Right lobe of liver (tissue), 6 donors: ENCODE measurements around the gene RDH5. TPM values are rescaled to one million over a fixed set of nuclear protein-coding genes. Genes with fewer than 3 reads are reported as not detected.
A peak's percentile ranks its signal among the peaks of the same experiment; 100 is the strongest.

Experiments used
- ATAC-seq, 4 donors: fragments of 200-7000 bp; cut with Tn5 transposase; one replicate each; pipeline ENCODE4 v1.9.1; 2020; ENCODE audit warnings: mild to moderate bottlenecking in 4 of 4, moderate library complexity in 4 of 4
- DNase-seq, 3 donors: peaks; one replicate each; pipeline ENCODE4 v3.0.0-alpha.2; 2020
- H3K27ac ChIP-seq, 3 donors: fragments of 200-600 bp; one replicate each; pipeline ENCODE4 v1.8.0; 2022
- H3K27me3 ChIP-seq, 2 donors: fragments of 200-600 bp; one replicate each; pipeline ENCODE4 v1.8.0; 2022
- H3K36me3 ChIP-seq, 4 donors: fragments of 200-600 bp; sonication (generic) in 1 of 4; one replicate each; pipeline versions ENCODE4 v1.5.1 to v1.8.0; 2017 to 2022; ENCODE audit warnings: control low read depth in 1 of 4
- H3K4me1 ChIP-seq, 4 donors: fragments of 200-600 bp; sonication (generic) in 1 of 4; one replicate each; pipeline versions ENCODE4 v1.5.1 to v1.8.0; 2017 to 2022; ENCODE audit warnings: control low read depth in 1 of 4
- H3K4me3 ChIP-seq, 3 donors: fragments of 200-600 bp; one replicate each; pipeline ENCODE4 v1.8.0; 2022
- H3K9me3 ChIP-seq, 4 donors: fragments of 200-600 bp; sonication (generic) in 1 of 4; one replicate each; pipeline versions ENCODE4 v1.5.1 to v1.8.0; 2017 to 2022; ENCODE audit warnings: control low read depth in 1 of 4
- POLR2A ChIP-seq: fragments of 450-650 bp; IDR thresholded peaks from one replicate; pipeline ENCODE4 v1.6.1; 2017; ENCODE audit warnings: antibody characterized with exemption, mild to moderate bottlenecking
- WGBS: methylation state at CpG from one replicate; pipeline ENCODE4 v1.1.6; 2018; ENCODE audit warnings: low coverage, low lambda C conversion rate; ENCODE audit not compliant: insufficient coverage; ENCODE audit errors: missing lambda C conversion rate; 5-methylcytosine and 5-hydroxymethylcytosine counted together
- intact Hi-C, 2 donors: fragments of 100-400 bp; cut with DNase I; formaldehyde crosslinking; loops; one replicate each; pipeline versions ENCODE4 v1.11.2 to v1.14.1; 2022
- total RNA-seq, 6 experiments: library from RNA; depleted of rRNA in 2 of 6; stranded (reverse); fragments of >200 nt in 2 of 6; fragmentation: NEBNext Ultra II Directional in 3 of 6; extraction: Animal tissue kit (Norgen Biotek cat#: 25700) in 3 of 6; gene quantifications; one replicate each; pipeline versions ENCODE4 v1.1.0 to v1.2.4, GENCODE V29; 2016 to 2023
- TF ChIP-seq, protein P1 (sequence below), 4 donors: fragments of 200-600 bp in 3 of 4; fragments of 450-650 bp in 1 of 4; IDR thresholded peaks; one replicate each; pipeline versions ENCODE4 v1.5.1 to v1.8.0; 2016 to 2022; ENCODE audit warnings: antibody characterized with exemption in 4 of 4, mild to moderate bottlenecking in 2 of 4
- donor health status: DM: no; HTN: yes; CAD: no.
- donor health status: DM: no; HTN: no; CAD: no.
- donor health status: DM: no; HTN: no; CAD: no.
- donor health status: DM: no; HTN: yes; CAD: no.
- donor health status: DM: no; HTN: yes; CAD: no.

RDH5 gene
- total RNA-seq, 6 experiments from 2014 or later = 26.3 to 52.5 (median 43.0) TPM

- TF ChIP-seq POLR2A = no peak
- TF ChIP-seq, protein P1, sequence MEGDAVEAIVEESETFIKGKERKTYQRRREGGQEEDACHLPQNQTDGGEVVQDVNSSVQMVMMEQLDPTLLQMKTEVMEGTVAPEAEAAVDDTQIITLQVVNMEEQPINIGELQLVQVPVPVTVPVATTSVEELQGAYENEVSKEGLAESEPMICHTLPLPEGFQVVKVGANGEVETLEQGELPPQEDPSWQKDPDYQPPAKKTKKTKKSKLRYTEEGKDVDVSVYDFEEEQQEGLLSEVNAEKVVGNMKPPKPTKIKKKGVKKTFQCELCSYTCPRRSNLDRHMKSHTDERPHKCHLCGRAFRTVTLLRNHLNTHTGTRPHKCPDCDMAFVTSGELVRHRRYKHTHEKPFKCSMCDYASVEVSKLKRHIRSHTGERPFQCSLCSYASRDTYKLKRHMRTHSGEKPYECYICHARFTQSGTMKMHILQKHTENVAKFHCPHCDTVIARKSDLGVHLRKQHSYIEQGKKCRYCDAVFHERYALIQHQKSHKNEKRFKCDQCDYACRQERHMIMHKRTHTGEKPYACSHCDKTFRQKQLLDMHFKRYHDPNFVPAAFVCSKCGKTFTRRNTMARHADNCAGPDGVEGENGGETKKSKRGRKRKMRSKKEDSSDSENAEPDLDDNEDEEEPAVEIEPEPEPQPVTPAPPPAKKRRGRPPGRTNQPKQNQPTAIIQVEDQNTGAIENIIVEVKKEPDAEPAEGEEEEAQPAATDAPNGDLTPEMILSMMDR (IDR thresholded peaks at IDR 0.05) = no peak
- Histone ChIP-seq H3K4me3 (no peak overlapping the region), H3K9me3 (no peaks in the 10 kb centered on the region), H3K27ac (no peak overlapping the region), H3K27me3 (no peaks in the 10 kb centered on the region), H3K36me3 (no peaks in the 10 kb centered on the region), H3K4me1 (peaks cover 0 to 4% (median 0%) of the 10 kb centered on the region in 4 donors)
- no peak for ATAC-seq
- 92% methylated on average over 2 of the region's 7 CpGs for WGBS
- intact Hi-C loops = no loop called here
- peak in 1 of 3 donors; percentile 29 for DNase-seq
Measured at GRCh38 chr12:55694188-55694515, 26.0 kb upstream of the RDH5 start.

- Histone ChIP-seq H3K27me3 (no peaks in the 10 kb centered on the region), H3K4me1 (no peaks in the 10 kb centered on the region), H3K36me3 (no peaks in the 10 kb centered on the region), H3K9me3 (no peaks in the 10 kb centered on the region), H3K4me3 (no peak overlapping the region), H3K27ac (no peak overlapping the region)
- ATAC-seq (no peak), DNase-seq (peak in 1 of 3 donors; percentile 39)
- intact Hi-C loops = no loop called here
- 100% methylated on average over 1 of the region's 4 CpGs for WGBS
- TF ChIP-seq, protein P1 (IDR thresholded peaks at IDR 0.05) = no peak
- TF ChIP-seq POLR2A = no peak
Measured at GRCh38 chr12:55694651-55695050, 25.5 kb upstream of the RDH5 start.

DNA sequence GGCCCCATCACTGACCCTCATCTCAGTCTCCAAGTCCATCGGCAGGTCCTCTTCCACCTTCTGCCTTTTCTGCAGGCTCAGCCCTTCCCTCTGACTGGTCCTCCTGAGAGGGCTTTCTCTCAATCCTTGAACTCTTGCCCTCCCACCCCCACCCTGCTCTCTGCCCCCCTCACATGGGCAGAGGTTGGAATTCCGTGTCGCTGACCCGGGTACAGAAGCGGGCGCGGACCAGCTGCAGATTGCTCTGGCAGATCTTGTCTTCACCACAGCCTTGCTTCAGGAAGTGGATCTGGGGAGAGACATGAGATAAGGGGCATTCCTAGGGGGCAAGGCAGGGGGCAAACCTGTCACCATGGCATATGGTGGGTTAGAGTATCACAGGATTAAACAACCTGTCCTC lies 24.8 kb upstream of the RDH5 start:
- Histone ChIP-seq H3K27ac (no peak overlapping the region), H3K9me3 (no peaks in the 10 kb centered on the region), H3K27me3 (no peaks in the 10 kb centered on the region), H3K4me1 (no peaks in the 10 kb centered on the region), H3K36me3 (no peaks in the 10 kb centered on the region), H3K4me3 (no peak overlapping the region)
- DNase-seq (peak in 1 of 3 donors; percentile 33), ATAC-seq (no peak)
- WGBS = 75% methylated on average over 6 of the region's 7 CpGs
- no peak for TF ChIP-seq POLR2A
- intact Hi-C loops = no loop called here

DNA sequence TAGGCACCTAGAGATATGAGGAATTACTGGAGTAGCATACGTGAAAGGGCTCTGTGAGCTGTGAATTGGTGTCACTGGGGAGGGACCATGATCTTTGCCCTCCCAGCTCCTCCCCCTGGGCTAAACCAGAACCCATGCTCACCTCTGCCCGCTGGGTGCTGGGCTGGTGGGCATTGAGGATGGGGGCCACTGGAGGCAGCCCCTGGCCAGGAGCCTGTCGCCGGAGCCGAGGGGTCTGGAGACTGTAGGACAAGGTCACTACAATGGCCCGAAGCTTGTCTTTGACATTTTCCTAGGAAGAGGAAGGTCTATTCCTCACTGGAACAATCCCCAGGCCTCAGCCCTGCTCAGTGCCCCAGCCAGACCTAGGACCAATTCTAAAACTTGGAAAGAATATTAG lies 24.1 kb upstream of the RDH5 start:
- H3K4me3 ChIP-seq = no peak overlapping the region
- H3K9me3 ChIP-seq = no peaks in the 10 kb centered on the region
- ATAC-seq (no peak), DNase-seq (peak in 2 of 3 donors; percentile 3 to 35)
- H3K36me3 ChIP-seq = no peaks in the 10 kb centered on the region
- TF ChIP-seq POLR2A = no peak
- TF ChIP-seq, protein P1 (IDR thresholded peaks at IDR 0.05) = no peak
- intact Hi-C loops = no loop called here
- no peaks in the 10 kb centered on the region for H3K27me3 ChIP-seq
- H3K27ac ChIP-seq = no peak overlapping the region
- H3K4me1 ChIP-seq = no peaks in the 10 kb centered on the region
- 60% methylated on average over 3 of the region's 6 CpGs for WGBS

DNA sequence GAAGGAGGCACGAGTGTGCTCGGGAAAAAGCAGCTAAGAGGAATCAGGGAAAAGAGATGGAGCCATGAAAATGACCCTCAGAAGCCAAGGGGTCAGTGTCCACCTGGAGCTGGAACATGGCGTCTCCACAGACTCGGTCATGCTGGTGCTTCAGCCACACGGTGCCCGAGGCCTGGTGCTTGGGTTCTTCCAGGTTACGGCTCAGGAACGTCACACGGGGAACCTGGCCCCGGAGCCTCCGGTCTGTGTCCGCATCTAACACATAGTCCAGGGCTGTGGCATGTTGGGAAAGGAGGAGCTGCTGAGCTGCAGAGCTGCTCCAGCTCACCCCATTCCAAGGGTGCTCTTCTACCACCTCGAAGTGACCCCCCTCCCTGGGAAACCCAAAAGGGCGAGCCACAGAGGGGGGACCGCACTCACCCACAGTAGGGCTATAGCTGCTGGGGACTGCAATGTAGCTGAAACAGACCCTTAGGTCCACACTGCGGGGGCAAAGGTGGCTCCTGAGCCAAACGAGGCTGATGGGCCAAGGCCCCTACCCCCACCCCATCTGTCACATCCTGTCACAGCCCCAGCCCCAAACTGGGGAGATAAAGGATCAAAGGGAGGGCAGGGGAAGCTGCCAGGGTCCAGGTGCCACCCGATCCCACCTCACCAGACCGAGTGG lies 23.3 kb upstream of the RDH5 start:
- ATAC-seq (no peak), DNase-seq (peak in 2 of 3 donors; percentile 38 to 42)
- intact Hi-C loops = no loop called here
- H3K27me3 ChIP-seq = no peaks in the 10 kb centered on the region
- H3K27ac ChIP-seq = no peak overlapping the region
- no peak overlapping the region for H3K4me3 ChIP-seq
- H3K9me3 ChIP-seq = no peaks in the 10 kb centered on the region
- no peaks in the 10 kb centered on the region for H3K4me1 ChIP-seq
- H3K36me3 ChIP-seq = no peaks in the 10 kb centered on the region
- 73% methylated on average over 4 of the region's 19 CpGs for WGBS
- TF ChIP-seq, protein P1 (IDR thresholded peaks at IDR 0.05) = no peak
- TF ChIP-seq POLR2A = no peak
